ENCODE measurements around the gene OVAAL. TPM values are rescaled to one million over a fixed set of nuclear protein-coding genes. Genes with fewer than 3 reads are reported as not detected.

OVAAL gene
- total and polyA plus RNA-seq, 4 donors, result not detected

DNA sequence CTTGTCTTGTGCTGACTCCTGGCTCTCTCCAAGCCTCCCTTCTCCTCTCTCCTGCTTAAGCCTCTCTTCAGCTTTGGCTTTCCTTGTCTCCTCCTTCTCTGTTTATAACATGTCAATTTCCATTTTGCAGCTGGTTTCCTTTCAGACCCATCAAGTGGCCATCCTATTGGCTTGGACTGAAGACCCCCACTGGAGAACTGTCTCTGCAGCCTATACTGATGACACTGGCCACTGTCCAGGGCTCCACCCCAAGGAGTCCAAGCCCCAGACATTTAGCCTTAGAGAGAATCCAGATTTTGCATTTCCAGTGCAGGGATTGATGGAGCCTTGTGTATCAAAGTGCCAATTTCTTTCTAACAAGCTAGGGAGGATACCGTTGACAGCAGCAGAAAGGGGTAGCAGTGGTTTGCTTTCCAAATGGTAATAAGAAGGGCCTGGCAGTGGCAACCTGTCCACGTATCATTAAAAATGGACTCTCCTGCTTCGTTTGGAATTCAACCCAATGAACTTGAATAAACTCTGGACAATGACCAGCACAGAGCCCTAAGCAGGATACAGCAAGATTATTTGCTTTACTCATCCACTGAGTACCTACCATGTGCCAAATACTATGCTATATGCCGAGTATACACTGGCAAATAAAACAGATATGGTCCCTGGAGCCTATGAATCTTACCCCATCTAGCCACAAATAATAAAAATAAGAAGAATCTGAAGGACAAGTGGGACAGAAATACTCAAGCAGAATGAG lies 6.5 kb downstream of the OVAAL start:
- no peak for DNase-seq (ENCODE audit: low spot score)
- Histone ChIP-seq H3K27me3 (ENCODE audit: control insufficient read depth in 4 of 4, insufficient read depth in 4 of 4, low read length in 3 of 4) (no peaks in the 10 kb centered on the region), H3K27ac (ENCODE audit: low read depth in 1 of 2, low read length in 2 of 2) (no peak overlapping the region), H3K9ac (ENCODE audit: low read depth in 1 of 2, low read length in 2 of 2) (no peak overlapping the region), H3K36me3 (ENCODE audit: control insufficient read depth in 4 of 4, insufficient read depth in 3 of 4, low read depth in 1 of 4, low read length in 3 of 4) (no peaks in the 10 kb centered on the region), H3K9me3 (ENCODE audit: control insufficient read depth in 4 of 4, low read length in 3 of 4) (no peaks in the 10 kb centered on the region), H3K4me1 (ENCODE audit: control insufficient read depth in 4 of 4, insufficient read depth in 4 of 4, low read length in 3 of 4) (no peaks in the 10 kb centered on the region), H3K4me3 (ENCODE audit: low read depth in 1 of 3, low read length in 3 of 3) (no peak overlapping the region)
- WGBS, result 45% methylated on average over 4 of the region's 4 CpGs
- TF ChIP-seq FOXA1 (IDR thresholded peaks at IDR 0.05) (no peak), TAF1 (conservative IDR thresholded peaks at IDR 0.05) (no peak), SP1 (IDR thresholded peaks at IDR 0.05) (no peak), HNF4A (conservative IDR thresholded peaks at IDR 0.05) (no peak), RXRA (IDR thresholded peaks at IDR 0.05) (no peak), JUND (IDR thresholded peaks at IDR 0.05) (no peak), EGR1 (IDR thresholded peaks at IDR 0.05; ENCODE audit: low read depth in 2 of 2) (no peak), ATF3 (IDR thresholded peaks at IDR 0.05) (no peak), NR2F2 (IDR thresholded peaks at IDR 0.05) (no peak), HNF4G (IDR thresholded peaks at IDR 0.05) (no peak), GABPA (IDR thresholded peaks at IDR 0.05 in 1 of 2, conservative IDR thresholded peaks at IDR 0.05 in 1 of 2) (no peak), CTCF (IDR thresholded peaks at IDR 0.05; ENCODE audit: low read depth, low read length, missing input control) (no peak), MAX (IDR thresholded peaks at IDR 0.05) (no peak)

DNA sequence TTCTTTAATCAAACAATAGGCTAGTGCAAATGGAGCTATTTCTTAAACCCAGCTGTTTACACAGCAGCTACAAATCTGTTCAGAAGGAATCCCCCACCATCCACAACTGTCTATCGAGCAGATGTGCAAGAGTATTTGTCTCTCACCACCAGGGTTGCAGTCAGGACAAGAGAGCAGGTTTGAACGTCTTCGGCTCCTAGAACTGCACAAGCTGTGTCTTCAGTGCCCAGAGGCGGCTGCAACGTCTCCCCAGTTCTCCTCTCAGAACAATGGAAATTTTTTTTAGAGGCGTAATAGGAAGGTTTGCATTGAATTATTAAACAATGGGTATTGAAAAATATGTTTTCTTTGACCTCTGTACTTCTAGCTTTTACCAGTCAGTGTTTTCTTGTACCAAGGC lies 7.3 kb downstream of the OVAAL start:
- WGBS, result 90% methylated on average over 6 of the region's 6 CpGs
- Histone ChIP-seq H3K4me1 (ENCODE audit: control insufficient read depth in 4 of 4, insufficient read depth in 4 of 4, low read length in 3 of 4) (no peaks in the 10 kb centered on the region), H3K36me3 (ENCODE audit: control insufficient read depth in 4 of 4, insufficient read depth in 3 of 4, low read depth in 1 of 4, low read length in 3 of 4) (no peaks in the 10 kb centered on the region), H3K4me3 (ENCODE audit: low read depth in 1 of 3, low read length in 3 of 3) (no peak overlapping the region), H3K9me3 (ENCODE audit: control insufficient read depth in 4 of 4, low read length in 3 of 4) (no peaks in the 10 kb centered on the region), H3K27ac (ENCODE audit: low read depth in 1 of 2, low read length in 2 of 2) (no peak overlapping the region), H3K9ac (ENCODE audit: low read depth in 1 of 2, low read length in 2 of 2) (no peak overlapping the region), H3K27me3 (ENCODE audit: control insufficient read depth in 4 of 4, insufficient read depth in 4 of 4, low read length in 3 of 4) (no peaks in the 10 kb centered on the region)
- DNase-seq (ENCODE audit: low spot score), result no peak
- TF ChIP-seq GABPA (IDR thresholded peaks at IDR 0.05 in 1 of 2, conservative IDR thresholded peaks at IDR 0.05 in 1 of 2), result no peak
- no peak for TF ChIP-seq EGR1 (IDR thresholded peaks at IDR 0.05; ENCODE audit: low read depth in 2 of 2)
- TF ChIP-seq ATF3 (IDR thresholded peaks at IDR 0.05), result no peak
- TF ChIP-seq FOXA2 (IDR thresholded peaks at IDR 0.05), result no peak
- TF ChIP-seq HNF4A (conservative IDR thresholded peaks at IDR 0.05), result no peak
- no peak for TF ChIP-seq SP1 (IDR thresholded peaks at IDR 0.05)
- TF ChIP-seq JUND (IDR thresholded peaks at IDR 0.05), result no peak
- TF ChIP-seq RXRA (IDR thresholded peaks at IDR 0.05), result no peak
- TF ChIP-seq NR2F2 (IDR thresholded peaks at IDR 0.05), result no peak
- TF ChIP-seq CTCF (IDR thresholded peaks at IDR 0.05; ENCODE audit: low read depth, low read length, missing input control), result no peak
- TF ChIP-seq, protein P1, sequence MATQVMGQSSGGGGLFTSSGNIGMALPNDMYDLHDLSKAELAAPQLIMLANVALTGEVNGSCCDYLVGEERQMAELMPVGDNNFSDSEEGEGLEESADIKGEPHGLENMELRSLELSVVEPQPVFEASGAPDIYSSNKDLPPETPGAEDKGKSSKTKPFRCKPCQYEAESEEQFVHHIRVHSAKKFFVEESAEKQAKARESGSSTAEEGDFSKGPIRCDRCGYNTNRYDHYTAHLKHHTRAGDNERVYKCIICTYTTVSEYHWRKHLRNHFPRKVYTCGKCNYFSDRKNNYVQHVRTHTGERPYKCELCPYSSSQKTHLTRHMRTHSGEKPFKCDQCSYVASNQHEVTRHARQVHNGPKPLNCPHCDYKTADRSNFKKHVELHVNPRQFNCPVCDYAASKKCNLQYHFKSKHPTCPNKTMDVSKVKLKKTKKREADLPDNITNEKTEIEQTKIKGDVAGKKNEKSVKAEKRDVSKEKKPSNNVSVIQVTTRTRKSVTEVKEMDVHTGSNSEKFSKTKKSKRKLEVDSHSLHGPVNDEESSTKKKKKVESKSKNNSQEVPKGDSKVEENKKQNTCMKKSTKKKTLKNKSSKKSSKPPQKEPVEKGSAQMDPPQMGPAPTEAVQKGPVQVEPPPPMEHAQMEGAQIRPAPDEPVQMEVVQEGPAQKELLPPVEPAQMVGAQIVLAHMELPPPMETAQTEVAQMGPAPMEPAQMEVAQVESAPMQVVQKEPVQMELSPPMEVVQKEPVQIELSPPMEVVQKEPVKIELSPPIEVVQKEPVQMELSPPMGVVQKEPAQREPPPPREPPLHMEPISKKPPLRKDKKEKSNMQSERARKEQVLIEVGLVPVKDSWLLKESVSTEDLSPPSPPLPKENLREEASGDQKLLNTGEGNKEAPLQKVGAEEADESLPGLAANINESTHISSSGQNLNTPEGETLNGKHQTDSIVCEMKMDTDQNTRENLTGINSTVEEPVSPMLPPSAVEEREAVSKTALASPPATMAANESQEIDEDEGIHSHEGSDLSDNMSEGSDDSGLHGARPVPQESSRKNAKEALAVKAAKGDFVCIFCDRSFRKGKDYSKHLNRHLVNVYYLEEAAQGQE (IDR thresholded peaks at IDR 0.05), result no peak
- TF ChIP-seq TAF1 (conservative IDR thresholded peaks at IDR 0.05), result no peak
- TF ChIP-seq YY1 (IDR thresholded peaks at IDR 0.05), result no peak
- TF ChIP-seq HNF4G (IDR thresholded peaks at IDR 0.05), result no peak
- TF ChIP-seq RAD21 (IDR thresholded peaks at IDR 0.05), result no peak
- TF ChIP-seq MAX (IDR thresholded peaks at IDR 0.05), result no peak
- no peak for TF ChIP-seq ZBTB33 (IDR thresholded peaks at IDR 0.05)
- no peak for TF ChIP-seq FOXA1 (IDR thresholded peaks at IDR 0.05)
